Fibroblast of villous mesenchyme (primary cell): ENCODE data around the gene POMGNT1. TPM values are rescaled to one million over a fixed set of nuclear protein-coding genes. Genes with fewer than 3 reads are reported as not detected.
"Not testable (repeated sequence)": the region's sequence is repeated elsewhere in the genome, so short reads cannot be mapped to it uniquely, and the experiment has no call there.

Source experiments
- DNase-seq: peaks from one replicate; pipeline ENCODE4 v3.0.0-alpha.2; 2010; ENCODE audit warnings: low read depth
- H3K4me3 ChIP-seq: 2 replicates; pipeline ENCODE4 v1.5.1; 2011; ENCODE audit warnings: low read depth, mild to moderate bottlenecking, low read length
- total RNA-seq: library from RNA; depleted of rRNA; stranded (reverse); fragments of >200 nt; gene quantifications from 2 replicates; pipeline ENCODE4 v1.2.3, GENCODE V29; 2012
- TF ChIP-seq, protein P1 (sequence below): IDR thresholded peaks from 2 replicates; pipeline ENCODE4 v1.5.1; 2012; ENCODE audit warnings: low read depth, mild to moderate bottlenecking, low read length; ENCODE audit not compliant: insufficient read depth

POMGNT1 gene
- total RNA-seq, 1 donor = 81.2 TPM

DNA sequence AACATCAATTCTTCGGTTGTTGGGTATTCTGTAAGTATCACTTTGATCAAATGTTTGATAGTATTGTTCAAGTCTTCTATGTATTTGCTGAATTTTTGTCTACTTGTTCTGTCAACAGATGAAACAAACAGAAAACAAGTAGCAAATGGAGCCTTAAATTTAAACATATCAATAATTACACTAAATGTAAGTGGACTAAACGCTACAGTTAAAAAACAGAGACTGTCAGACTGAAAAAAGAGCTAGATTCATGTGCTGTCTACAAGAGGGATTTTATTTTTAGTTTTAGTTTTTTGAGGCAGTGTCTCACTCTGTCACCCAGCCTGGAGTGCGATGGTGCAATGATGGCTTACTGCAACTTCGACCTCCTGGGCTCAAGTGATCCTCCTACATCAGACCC lies 38.6 kb upstream of the POMGNT1 start:
- no peak for DNase-seq
- H3K4me3 ChIP-seq = no peak overlapping the region
- TF ChIP-seq, protein P1, sequence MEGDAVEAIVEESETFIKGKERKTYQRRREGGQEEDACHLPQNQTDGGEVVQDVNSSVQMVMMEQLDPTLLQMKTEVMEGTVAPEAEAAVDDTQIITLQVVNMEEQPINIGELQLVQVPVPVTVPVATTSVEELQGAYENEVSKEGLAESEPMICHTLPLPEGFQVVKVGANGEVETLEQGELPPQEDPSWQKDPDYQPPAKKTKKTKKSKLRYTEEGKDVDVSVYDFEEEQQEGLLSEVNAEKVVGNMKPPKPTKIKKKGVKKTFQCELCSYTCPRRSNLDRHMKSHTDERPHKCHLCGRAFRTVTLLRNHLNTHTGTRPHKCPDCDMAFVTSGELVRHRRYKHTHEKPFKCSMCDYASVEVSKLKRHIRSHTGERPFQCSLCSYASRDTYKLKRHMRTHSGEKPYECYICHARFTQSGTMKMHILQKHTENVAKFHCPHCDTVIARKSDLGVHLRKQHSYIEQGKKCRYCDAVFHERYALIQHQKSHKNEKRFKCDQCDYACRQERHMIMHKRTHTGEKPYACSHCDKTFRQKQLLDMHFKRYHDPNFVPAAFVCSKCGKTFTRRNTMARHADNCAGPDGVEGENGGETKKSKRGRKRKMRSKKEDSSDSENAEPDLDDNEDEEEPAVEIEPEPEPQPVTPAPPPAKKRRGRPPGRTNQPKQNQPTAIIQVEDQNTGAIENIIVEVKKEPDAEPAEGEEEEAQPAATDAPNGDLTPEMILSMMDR = no peak

DNA sequence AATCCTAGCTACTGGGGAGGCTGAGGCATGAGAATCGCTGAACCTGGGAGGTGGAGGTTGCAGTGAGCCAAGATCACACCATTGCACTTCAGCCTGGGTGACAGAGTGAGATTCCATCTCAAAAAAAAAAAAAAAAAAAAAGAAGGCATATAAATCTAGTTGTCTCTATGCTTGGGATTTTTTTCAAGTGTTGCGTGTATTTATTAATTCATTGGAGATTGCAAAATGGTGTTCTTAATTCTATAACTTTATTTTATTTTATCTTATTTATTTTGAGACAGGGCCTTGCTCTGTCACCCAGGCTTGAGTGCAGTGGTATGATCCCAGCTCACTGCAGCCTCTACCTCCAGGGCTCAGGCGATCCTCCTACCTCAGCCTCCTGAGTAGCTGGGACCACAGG lies 33.0 kb upstream of the POMGNT1 start:
- not testable (repeated sequence) for H3K4me3 ChIP-seq, DNase-seq

DNA sequence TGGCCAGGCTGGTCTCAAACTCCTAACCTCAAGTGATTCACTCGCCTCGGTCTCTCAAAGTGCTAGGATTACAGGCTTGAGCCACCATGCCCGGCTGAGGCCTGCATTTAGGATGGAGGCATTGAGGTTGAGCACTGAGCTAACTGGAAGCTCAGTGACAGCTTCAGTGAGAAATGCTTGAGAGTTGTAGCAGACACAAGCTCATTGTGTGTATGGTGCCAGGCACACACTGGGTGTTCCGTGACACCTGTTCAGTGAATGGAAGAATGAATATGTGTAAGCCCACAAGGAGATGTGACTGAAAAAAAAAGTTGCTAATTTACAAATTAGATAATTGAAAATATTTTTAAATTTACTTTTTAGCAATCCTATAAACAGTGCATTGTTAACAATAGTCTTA lies 26.7 kb upstream of the POMGNT1 start:
- TF ChIP-seq, protein P1 = no peak
- no peak for DNase-seq
- H3K4me3 ChIP-seq = no peak overlapping the region

DNA sequence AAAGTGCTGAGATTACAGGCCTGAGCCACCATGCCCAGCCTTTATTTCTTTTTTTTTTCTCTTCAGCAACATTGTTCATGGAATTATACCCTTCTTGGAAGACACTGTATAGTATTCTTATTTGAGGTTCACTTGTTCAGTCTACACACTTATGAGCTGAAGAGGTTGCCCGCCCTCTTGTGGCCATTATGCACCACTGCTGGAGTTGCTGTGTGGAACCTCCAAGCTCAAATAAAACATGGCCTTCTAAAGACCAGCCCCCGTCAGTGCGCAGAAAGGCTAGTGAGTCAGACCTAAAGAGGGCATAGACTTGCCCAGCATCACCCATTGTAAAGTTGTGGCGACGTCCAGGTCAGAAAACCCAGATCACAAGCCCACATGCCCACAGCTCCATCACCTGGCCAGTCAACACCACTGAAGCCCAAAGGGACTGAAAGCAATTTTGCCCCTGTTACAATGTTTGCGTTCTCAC lies 25.3 kb upstream of the POMGNT1 start:
- H3K4me3 ChIP-seq = no peak overlapping the region

DNA sequence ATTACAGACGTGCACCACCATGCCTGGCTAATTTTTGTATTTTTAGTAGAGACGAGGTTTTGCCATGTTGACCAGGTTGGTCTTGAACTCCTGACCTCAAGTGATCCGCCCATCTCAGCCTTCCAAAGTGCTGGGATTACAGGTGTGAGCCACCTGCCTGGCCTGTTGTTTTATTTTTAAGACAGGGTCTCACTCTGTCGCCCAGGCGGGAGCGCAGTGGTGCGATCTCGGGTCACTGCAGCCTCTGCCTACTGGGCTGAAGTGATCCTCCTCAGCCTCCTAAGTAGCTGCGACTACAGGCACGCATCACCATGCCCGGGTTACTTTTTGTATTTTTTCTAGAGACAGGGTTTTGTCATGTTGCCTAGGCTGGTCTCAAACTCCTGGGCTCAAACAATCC lies 24.8 kb upstream of the POMGNT1 start:
- not testable (repeated sequence) for H3K4me3 ChIP-seq, DNase-seq

More for the DNA sequence above, 25.3 kb upstream of the POMGNT1 start:
- peak; percentile 88 for DNase-seq
- TF ChIP-seq, protein P1 = peak; percentile 93

GRCh38 chr1:46221749-46222148 lies 23.5 kb upstream of the POMGNT1 start:
- H3K4me3 ChIP-seq = no peak overlapping the region
- no peak for DNase-seq
- TF ChIP-seq, protein P1 = no peak

GRCh38 chr1:46220808-46221207 lies 22.6 kb upstream of the POMGNT1 start:
- H3K4me3 ChIP-seq = no peak overlapping the region
- TF ChIP-seq, protein P1 = no peak
- no peak for DNase-seq
